Epithelial cell of esophagus (primary cell): ENCODE measurements around the gene PPP2R2B.

ENCODE experiments used
- DNase-seq: peaks from one replicate; pipeline ENCODE4 v3.0.0; 2010; ENCODE audit warnings: low read depth
- H3K4me3 ChIP-seq: 2 replicates; pipeline ENCODE4 v1.5.1; 2011; ENCODE audit warnings: mild to moderate bottlenecking, low read length, control low read depth
- TF ChIP-seq, protein P1 (sequence below): IDR thresholded peaks from 2 replicates; pipeline ENCODE4 v1.5.1; 2011; ENCODE audit warnings: low read depth, mild to moderate bottlenecking, low read length, control low read depth, inconsistent platforms; ENCODE audit not compliant: insufficient read depth; ENCODE audit errors: missing control alignments

The PPP2R2B gene

DNA sequence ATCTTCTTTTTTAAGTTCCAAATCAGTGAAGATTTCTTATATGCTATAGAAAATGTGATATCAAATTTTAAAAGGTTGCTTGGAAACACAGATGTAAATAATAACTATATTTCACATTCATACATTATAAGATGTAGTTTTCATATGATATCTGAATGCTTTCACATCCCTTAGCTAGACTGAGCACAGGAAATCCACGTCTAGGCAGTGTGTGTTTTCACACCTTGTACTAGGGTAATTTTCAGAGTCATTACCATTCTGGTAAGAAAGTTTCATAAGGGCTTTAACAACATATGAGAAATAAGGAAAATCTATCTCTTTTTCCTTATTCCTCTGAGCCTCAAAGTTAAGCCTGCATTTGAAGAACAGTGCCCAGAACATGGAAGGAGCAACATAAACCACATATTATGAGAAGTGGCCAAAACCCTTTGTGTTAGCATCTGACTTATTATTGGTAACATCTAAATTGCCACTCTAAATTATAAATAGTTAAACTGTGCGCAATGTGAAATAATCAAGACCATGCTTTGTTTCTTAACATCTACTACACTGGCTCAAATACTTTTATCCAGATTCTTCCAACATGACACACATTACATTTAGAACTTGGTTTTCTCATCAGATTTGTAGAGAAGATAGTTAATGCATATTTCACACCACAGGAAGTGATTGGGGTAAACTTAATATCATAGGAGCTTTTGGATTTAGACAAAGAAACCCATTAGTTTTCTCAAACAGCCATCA lies 113.3 kb downstream of the PPP2R2B start:
- no peak for DNase-seq
- no peak overlapping the region for H3K4me3 ChIP-seq
- TF ChIP-seq, protein P1, sequence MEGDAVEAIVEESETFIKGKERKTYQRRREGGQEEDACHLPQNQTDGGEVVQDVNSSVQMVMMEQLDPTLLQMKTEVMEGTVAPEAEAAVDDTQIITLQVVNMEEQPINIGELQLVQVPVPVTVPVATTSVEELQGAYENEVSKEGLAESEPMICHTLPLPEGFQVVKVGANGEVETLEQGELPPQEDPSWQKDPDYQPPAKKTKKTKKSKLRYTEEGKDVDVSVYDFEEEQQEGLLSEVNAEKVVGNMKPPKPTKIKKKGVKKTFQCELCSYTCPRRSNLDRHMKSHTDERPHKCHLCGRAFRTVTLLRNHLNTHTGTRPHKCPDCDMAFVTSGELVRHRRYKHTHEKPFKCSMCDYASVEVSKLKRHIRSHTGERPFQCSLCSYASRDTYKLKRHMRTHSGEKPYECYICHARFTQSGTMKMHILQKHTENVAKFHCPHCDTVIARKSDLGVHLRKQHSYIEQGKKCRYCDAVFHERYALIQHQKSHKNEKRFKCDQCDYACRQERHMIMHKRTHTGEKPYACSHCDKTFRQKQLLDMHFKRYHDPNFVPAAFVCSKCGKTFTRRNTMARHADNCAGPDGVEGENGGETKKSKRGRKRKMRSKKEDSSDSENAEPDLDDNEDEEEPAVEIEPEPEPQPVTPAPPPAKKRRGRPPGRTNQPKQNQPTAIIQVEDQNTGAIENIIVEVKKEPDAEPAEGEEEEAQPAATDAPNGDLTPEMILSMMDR, result no peak

DNA sequence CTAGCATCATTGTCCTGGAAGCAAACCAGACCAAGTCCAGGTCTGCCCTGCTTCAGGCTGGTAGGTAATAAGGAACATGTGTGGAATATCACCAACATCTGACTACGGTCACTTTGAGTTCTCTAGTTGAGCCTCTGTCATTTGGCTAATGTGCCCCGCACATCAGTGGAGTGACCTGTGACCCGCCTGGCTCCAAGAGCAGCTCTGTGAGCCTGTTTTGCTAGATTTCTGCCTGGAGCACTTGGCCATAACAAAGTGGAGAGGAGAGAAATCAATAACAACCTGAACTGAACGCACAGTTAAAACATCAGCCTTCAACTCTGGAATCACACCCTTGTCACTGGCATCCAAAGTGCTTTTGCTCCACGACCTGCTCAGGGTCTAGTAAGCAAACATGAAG lies 115.7 kb downstream of the PPP2R2B start:
- TF ChIP-seq, protein P1, result no peak
- no peak overlapping the region for H3K4me3 ChIP-seq
- no peak for DNase-seq

DNA sequence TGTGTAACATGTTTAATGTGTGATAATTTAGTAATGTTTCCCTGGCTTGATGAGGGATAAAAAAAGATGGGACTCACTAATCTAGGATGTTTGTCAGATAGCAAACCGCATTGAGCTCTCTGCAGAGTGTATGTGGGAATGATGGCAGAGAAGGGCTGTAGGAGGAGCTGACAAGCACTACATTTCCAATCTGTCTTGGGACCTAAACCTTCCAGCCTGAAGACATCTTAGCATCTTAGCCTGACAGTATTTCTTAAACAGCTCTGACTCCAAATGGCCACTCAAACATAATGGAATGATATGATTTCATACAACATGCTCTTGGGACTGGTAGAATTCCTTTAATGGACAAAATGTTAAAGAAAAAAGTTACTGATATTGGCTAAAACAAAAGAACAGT lies 116.7 kb downstream of the PPP2R2B start:
- no peak for DNase-seq
- TF ChIP-seq, protein P1, result no peak
- H3K4me3 ChIP-seq, result no peak overlapping the region

DNA sequence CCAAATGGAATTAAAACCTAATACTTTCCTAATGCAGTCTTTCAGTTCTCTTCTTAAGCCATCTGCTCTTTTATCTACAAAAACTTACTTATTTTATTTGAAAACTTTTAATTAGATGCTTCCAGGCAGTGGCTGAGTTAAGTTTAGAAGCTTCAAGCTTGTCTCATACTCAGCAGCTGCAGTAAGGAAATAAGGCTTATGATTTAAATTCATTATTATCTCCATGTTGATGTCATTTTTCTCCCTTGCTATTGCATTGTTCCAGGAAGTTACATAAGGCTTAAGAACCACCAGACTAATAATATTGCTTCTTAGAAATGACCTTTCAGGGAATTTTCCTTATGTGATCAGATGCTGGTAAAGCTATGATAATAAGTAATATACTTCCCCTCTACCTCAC lies 119.6 kb downstream of the PPP2R2B start:
- H3K4me3 ChIP-seq, result no peak overlapping the region
- DNase-seq, result no peak
- TF ChIP-seq, protein P1, result no peak

DNA sequence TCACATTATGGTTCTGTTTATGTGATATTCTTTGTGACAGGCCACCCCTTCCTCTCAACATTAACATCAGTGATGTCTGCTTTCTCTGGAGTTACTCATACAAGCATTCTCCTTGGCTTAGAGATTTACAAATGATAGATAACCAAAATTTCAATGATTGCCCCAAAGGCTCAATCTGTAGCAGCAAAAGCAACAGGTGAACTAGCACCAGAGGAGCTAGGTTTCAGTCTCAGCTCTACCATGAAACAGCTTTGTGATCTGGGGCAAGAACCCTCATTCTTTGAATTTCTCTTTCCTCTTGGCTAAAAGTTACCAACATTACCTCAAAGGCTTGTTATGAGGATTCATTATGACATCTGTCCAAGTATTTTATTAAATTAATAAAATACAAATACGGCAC lies 120.5 kb downstream of the PPP2R2B start:
- TF ChIP-seq, protein P1, result no peak
- DNase-seq, result no peak
- no peak overlapping the region for H3K4me3 ChIP-seq

DNA sequence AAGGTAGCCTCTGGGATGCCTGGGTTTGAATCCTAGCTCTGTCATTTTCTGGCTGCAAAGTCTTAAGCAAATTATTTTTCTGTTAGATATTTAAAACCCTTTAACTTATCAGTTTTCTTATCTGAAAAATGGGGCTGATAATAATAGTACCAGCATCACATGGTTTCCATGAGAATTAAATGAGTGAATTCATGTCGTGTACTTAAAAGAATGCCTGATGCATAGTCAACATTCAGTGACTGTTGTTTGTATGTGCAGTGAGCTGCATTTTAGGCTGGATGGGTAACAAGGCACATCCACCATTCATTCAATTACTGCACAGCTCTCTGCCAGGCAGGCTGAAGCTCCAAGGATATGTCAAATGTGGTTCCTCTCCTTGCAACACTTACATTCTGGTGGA lies 122.0 kb downstream of the PPP2R2B start:
- TF ChIP-seq, protein P1, result no peak
- no peak for DNase-seq
- no peak overlapping the region for H3K4me3 ChIP-seq

DNA sequence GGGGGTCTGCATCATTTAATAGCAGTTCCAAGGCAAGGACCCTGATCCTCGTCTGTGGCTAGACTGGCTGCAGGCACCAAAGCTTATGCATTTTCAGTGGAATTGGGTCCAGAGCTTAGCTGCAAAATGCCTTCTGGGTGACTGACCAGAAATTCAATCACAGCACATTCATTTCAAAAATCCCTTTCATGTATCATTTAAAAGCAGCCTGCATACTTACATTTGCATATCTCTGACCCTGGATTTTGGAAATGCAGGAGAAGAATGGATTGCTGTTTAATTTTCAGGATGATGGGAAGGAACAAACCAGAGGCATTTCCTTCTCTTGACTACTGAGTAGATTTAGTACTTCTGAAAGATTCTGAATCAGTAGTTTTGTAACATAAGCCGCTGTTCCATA lies 122.8 kb downstream of the PPP2R2B start:
- no peak for DNase-seq
- TF ChIP-seq, protein P1, result no peak
- no peak overlapping the region for H3K4me3 ChIP-seq
